ENCODE data around the gene LZTR1.

DNA sequence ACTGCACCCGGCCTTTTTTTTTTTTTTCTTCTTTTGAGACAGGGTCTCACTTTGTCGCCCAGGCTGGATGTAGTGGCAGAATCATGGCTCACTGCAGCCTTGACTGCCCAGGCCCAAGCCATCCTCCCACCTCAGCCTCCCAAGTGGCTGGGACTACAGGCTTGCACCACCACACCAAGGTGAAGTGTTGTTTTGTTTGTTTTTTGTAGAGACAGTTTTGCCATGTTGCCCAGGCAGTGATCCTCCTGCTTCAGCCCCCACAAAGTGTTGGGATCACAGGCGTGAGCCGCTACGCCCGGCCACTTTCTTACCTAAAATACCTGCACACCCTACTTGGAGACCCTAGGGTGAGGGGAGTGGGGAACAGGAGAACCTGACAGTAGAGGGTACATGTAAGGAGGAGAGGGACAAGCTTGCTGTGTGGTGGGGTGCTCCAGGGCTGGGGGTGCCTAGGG lies 19.6 kb upstream of the LZTR1 start:
- TF ChIP-seq EZH2 (IDR thresholded peaks at IDR 0.05; ENCODE audit: borderline replicate concordance) = no peak
- TF ChIP-seq, protein P1, sequence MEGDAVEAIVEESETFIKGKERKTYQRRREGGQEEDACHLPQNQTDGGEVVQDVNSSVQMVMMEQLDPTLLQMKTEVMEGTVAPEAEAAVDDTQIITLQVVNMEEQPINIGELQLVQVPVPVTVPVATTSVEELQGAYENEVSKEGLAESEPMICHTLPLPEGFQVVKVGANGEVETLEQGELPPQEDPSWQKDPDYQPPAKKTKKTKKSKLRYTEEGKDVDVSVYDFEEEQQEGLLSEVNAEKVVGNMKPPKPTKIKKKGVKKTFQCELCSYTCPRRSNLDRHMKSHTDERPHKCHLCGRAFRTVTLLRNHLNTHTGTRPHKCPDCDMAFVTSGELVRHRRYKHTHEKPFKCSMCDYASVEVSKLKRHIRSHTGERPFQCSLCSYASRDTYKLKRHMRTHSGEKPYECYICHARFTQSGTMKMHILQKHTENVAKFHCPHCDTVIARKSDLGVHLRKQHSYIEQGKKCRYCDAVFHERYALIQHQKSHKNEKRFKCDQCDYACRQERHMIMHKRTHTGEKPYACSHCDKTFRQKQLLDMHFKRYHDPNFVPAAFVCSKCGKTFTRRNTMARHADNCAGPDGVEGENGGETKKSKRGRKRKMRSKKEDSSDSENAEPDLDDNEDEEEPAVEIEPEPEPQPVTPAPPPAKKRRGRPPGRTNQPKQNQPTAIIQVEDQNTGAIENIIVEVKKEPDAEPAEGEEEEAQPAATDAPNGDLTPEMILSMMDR (IDR thresholded peaks at IDR 0.05; ENCODE audit: poor library complexity) = no peak
- no peak for TF ChIP-seq EZH2phosphoT487 (IDR thresholded peaks at IDR 0.05; ENCODE audit: low read depth, severe bottlenecking, unreplicated experiment)

All from hepatocyte (in vitro differentiated cells).